ENCODE data around the gene TGFBI. TPM values are rescaled to one million over a fixed set of nuclear protein-coding genes. Genes with fewer than 3 reads are reported as not detected.

The TGFBI gene
- total RNA-seq, 4 donors from 2014 or later = 19.6 to 55.9 (median 38.5) TPM

DNA sequence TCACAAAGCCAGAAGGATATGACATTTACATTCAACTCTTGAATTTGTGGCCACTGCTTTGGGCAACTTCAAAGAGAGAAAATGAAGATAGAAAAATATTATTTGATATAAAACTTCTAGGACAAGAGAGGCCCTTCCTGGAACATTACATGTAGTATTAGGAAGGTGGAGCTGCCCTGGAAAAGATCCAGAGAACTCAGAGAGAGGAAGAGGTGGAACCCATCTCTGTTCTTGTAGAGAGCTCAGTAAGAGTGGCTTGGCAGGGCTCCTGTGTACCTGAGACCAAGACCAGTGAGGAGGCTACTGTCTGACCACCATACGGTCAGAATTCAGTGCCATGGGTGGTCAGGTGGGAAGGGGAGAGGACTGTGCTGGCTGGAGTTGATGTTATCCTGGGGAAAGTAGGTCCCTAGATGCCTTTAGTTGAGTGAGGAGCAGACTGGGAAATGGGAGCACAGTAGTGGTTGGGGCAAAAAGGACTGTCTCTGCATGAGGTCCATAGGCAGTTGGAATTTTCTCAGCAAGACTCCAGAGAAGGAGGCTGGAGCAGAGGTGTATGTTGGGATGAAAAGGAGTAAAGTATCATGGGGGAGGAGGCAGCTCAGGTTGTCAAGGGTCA is 7.6 kb downstream of the TGFBI start:
- no peaks in the 10 kb centered on the region for H3K36me3 ChIP-seq
- no peak for DNase-seq
- no peaks in the 10 kb centered on the region for H3K9me3 ChIP-seq
- peaks cover 21 to 29% of the 10 kb centered on the region in 2 donors for H3K4me1 ChIP-seq
- H3K27me3 ChIP-seq = no peaks in the 10 kb centered on the region
- WGBS, 2 donors = 83 to 88% methylated on average over 1 of the region's 1 CpG
- no peak overlapping the region for H3K4me3 ChIP-seq (replicated peaks in 1 of 3)
- H3K27ac ChIP-seq = no peak overlapping the region
- TF ChIP-seq, protein P1, sequence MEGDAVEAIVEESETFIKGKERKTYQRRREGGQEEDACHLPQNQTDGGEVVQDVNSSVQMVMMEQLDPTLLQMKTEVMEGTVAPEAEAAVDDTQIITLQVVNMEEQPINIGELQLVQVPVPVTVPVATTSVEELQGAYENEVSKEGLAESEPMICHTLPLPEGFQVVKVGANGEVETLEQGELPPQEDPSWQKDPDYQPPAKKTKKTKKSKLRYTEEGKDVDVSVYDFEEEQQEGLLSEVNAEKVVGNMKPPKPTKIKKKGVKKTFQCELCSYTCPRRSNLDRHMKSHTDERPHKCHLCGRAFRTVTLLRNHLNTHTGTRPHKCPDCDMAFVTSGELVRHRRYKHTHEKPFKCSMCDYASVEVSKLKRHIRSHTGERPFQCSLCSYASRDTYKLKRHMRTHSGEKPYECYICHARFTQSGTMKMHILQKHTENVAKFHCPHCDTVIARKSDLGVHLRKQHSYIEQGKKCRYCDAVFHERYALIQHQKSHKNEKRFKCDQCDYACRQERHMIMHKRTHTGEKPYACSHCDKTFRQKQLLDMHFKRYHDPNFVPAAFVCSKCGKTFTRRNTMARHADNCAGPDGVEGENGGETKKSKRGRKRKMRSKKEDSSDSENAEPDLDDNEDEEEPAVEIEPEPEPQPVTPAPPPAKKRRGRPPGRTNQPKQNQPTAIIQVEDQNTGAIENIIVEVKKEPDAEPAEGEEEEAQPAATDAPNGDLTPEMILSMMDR (IDR thresholded peaks at IDR 0.05) = no peak
- TF ChIP-seq POLR2A (IDR thresholded peaks at IDR 0.05) = no peak
- intact Hi-C loops (cut with DNase I) = no loop called here

DNA sequence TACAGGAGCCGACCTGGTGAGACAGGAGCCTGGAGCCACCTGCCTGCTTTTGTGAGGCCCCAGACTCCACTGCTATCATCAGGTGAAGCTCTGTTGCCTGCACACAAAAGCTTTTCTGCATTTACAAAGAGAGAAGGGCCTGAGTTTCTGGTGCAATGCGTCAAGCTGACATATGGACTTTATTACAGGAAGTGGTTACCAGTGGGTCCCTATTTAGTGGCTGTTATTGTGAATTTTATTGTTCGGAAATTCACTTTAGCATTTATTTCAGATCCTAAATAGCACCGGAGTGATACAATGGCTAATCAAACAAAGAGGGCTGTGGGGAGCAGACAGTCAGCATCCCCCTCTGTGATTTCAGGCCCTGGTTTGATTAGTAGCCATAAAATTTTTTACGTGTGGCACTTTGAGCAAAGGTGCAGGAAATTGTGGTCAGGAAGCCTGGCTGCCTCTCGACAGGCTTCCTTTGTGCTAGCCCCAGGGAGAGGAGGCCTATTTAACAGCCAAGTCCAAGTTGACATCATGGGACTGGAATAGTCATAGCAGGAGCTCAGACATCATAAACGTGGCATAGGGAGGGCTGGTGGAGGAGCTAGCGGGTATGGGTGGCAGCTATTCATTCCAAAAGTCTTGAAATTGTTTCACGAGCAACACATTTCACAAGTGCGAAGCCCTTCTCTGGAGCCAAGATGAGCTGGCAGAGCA is 8.4 kb downstream of the TGFBI start:
- DNase-seq = no peak
- Histone ChIP-seq H3K4me3 (replicated peaks in 1 of 3) (no peak overlapping the region), H3K4me1 (peaks cover 21 to 29% of the 10 kb centered on the region in 2 donors), H3K36me3 (no peaks in the 10 kb centered on the region), H3K27me3 (no peaks in the 10 kb centered on the region), H3K27ac (no peak overlapping the region), H3K9me3 (no peaks in the 10 kb centered on the region)
- TF ChIP-seq, protein P1 (IDR thresholded peaks at IDR 0.05) = no peak
- no peak for TF ChIP-seq POLR2A (IDR thresholded peaks at IDR 0.05)
- 81 to 86% methylated on average over 10 of the region's 10 CpGs for WGBS, 2 donors
- intact Hi-C loops (cut with DNase I) = no loop called here

DNA sequence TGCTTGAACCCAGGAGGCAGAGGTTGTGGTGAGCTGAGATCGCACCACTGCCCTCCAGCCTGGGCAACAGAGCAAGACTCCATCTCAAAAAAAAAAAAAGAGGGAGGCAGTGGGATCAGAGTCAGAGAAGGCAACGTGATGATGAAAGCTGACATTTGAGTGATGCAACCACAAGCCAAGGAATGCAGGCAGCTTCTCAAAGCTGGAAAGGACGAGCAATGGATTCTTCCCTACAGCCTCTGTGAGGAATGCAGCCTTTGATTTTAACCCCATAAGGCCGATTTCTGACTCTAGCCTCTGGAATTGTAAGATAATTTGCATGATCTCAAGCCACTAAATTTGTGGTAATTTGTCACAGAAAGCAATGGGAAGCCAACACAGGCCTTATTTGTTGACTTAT is 9.8 kb downstream of the TGFBI start:
- Histone ChIP-seq H3K4me3 (replicated peaks in 1 of 3) (no peak overlapping the region), H3K36me3 (no peaks in the 10 kb centered on the region), H3K27ac (no peak overlapping the region), H3K27me3 (no peaks in the 10 kb centered on the region), H3K9me3 (no peaks in the 10 kb centered on the region), H3K4me1 (peaks cover 21 to 29% of the 10 kb centered on the region in 2 donors)
- TF ChIP-seq, protein P1 (IDR thresholded peaks at IDR 0.05) = no peak
- TF ChIP-seq POLR2A (IDR thresholded peaks at IDR 0.05) = no peak
- DNase-seq = no peak
- 86 to 91% methylated on average over 4 of the region's 4 CpGs for WGBS, 2 donors
- intact Hi-C loops (cut with DNase I) = no loop called here

DNA sequence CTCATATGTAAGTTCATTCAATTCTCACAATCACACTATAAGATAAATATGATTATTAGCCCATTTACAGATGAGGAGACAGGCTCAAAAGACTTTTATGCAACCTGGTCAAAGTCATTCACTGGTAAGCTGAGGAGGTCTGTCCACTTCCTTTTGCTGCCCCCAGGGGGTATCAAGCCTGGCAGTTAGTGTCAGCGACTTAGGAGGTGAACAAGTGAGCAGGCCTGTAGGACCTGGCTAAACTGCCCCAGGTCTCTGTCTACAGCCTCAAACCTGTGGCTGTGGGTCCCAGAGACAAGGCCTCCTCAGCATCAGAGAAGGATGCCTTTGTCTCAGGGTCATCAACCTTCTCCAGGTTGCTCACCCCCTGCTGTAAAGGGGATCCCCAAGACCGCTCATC is 10.4 kb downstream of the TGFBI start:
- H3K9me3 ChIP-seq = no peaks in the 10 kb centered on the region
- TF ChIP-seq POLR2A (IDR thresholded peaks at IDR 0.05) = no peak
- TF ChIP-seq, protein P1 (IDR thresholded peaks at IDR 0.05) = no peak
- H3K36me3 ChIP-seq = no peaks in the 10 kb centered on the region
- H3K4me3 ChIP-seq (replicated peaks in 1 of 3) = no peak overlapping the region
- no peak overlapping the region for H3K27ac ChIP-seq
- WGBS, 2 donors = 78 to 92% methylated on average over 1 to 2 of the region's 2 CpGs
- no peaks in the 10 kb centered on the region for H3K27me3 ChIP-seq
- no peak for DNase-seq
- intact Hi-C loops (cut with DNase I) = no loop called here
- H3K4me1 ChIP-seq = peaks cover 21 to 29% of the 10 kb centered on the region in 2 donors

DNA sequence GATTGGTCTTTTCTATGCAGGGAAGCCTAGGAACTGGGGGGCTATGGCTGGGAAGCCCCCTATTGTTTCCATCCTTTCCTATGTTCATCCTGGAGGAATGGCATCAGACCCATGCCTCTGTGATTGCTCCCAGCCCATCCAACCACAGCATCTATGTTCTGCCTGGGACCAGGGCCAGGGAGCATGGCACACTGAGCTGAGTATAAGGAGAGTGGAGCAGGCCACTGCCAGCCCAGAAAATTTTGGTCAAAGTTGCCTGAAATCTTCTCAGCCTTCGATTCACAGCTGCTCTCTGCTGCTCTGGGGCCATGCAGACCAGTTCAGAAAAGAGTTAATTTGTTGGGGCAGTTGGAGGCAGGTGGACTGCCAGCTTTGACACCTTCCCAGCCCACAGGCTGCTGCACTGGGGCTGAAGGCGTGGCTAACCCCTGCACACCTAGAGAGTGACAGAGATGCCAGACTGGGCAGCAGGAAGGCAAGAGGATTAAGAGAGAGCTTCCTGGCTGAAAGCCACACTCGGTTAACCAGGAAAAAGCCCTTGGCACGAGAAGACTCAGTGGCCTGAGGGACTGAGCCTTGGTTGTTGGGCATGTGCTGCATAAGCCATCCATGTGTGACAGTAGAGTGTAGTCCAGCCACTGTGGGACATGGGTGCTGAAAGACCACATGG is 12.1 kb downstream of the TGFBI start:
- WGBS, 2 donors = 32 to 36% methylated on average over 4 of the region's 4 CpGs
- Histone ChIP-seq H3K4me3 (replicated peaks in 1 of 3) (no peak overlapping the region), H3K4me1 (peaks cover 21 to 29% of the 10 kb centered on the region in 2 donors), H3K36me3 (no peaks in the 10 kb centered on the region), H3K9me3 (no peaks in the 10 kb centered on the region), H3K27ac (peak overlapping the region in 1 of 3 donors; percentile 0), H3K27me3 (no peaks in the 10 kb centered on the region)
- TF ChIP-seq, protein P1 (IDR thresholded peaks at IDR 0.05) = no peak
- TF ChIP-seq POLR2A (IDR thresholded peaks at IDR 0.05) = no peak
- peak; percentile 87 to 91 for DNase-seq
- intact Hi-C loops (cut with DNase I) = no loop called here

Measured in thyroid gland (tissue), 4 donors.